ENCODE measurements around the gene OR52I1.

DNA sequence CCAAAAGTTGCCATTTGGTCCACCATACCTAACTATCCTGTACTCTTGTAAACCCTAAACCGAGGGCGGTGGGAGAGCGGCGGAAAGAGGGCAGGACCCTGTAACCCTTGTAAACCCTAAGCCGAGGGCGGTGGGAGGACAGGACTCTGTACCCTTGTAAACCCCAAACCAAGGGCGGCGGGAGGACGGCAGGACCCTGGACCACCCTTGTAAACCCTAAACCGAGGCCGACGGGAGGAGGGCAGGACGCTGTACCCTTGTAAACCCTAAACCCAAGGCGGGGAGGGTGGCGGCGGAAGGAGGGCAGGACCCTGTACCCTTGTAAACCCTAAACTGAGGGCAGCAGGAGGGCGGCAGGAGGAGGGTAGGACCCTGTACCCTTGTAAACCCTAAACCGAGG is 24.8 kb upstream of the OR52I1 start:
- TF ChIP-seq, protein P1, sequence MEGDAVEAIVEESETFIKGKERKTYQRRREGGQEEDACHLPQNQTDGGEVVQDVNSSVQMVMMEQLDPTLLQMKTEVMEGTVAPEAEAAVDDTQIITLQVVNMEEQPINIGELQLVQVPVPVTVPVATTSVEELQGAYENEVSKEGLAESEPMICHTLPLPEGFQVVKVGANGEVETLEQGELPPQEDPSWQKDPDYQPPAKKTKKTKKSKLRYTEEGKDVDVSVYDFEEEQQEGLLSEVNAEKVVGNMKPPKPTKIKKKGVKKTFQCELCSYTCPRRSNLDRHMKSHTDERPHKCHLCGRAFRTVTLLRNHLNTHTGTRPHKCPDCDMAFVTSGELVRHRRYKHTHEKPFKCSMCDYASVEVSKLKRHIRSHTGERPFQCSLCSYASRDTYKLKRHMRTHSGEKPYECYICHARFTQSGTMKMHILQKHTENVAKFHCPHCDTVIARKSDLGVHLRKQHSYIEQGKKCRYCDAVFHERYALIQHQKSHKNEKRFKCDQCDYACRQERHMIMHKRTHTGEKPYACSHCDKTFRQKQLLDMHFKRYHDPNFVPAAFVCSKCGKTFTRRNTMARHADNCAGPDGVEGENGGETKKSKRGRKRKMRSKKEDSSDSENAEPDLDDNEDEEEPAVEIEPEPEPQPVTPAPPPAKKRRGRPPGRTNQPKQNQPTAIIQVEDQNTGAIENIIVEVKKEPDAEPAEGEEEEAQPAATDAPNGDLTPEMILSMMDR (IDR thresholded peaks at IDR 0.05): no peak
- no peak for TF ChIP-seq ZFX (IDR thresholded peaks at IDR 0.05; ENCODE audit: borderline replicate concordance)
